ENCODE measurements around the gene TRIM72.

TRIM72 gene

DNA sequence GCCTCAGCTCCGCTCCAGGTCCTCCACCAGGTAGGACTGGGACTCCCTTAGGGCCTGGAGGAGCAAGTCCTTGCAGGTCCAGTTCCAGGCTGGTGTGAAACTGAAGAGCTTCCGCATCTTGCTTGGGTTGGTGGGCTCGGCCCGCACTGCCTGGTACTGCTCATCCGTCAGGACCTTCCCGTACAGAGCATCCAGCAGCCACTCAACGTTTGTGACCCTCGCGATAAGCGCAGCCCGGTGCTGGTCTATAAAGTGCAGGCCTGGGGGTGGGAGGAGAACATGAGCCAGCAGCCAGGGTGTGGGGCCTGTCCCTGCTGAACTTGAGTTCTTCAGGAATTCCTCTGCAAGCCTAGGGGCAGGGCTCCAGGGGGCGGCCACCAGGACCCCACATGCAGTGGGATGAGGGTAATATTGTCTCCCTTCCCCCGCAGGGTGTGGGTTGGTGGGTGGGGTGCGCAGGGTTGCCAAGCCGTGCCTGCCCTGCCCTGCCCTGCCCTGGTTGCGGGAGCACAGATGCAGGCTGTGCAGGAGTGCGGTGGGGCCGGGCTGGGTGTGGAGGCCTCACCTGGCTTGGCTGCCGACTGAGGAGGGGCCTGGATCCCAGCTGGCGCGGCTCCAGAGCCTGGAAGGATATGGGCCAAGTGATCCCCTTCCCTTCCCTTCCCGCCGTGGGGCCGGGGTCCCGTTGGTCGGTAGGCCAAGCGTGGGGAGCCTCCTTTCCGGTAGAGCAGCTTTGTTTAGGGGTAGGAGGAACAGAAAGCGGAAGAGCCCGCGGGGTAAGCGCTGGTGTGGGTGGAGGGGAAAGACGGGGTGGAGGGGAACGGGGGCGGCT, 12.1 kb upstream of the TRIM72 start:
- Histone ChIP-seq H3K4me1 (ENCODE audit: control insufficient read depth, insufficient read depth, low read length) (peaks cover 6% of the 10 kb centered on the region), H3K36me3 (ENCODE audit: control insufficient read depth, insufficient read depth, low read length) (peaks cover 21% of the 10 kb centered on the region), H3K9me3 (ENCODE audit: control insufficient read depth, insufficient read depth, low read depth, low read length) (no peaks in the 10 kb centered on the region), H3K9ac (ENCODE audit: low read length) (peak overlapping the region; percentile 83), H3K4me3 (ENCODE audit: low read depth, low read length) (peak overlapping the region; percentile 86), H3K27me3 (ENCODE audit: control insufficient read depth, insufficient read depth, low read length) (peaks cover 33% of the 10 kb centered on the region), H3K27ac (ENCODE audit: low read depth, low read length) (no peak overlapping the region)

DNA sequence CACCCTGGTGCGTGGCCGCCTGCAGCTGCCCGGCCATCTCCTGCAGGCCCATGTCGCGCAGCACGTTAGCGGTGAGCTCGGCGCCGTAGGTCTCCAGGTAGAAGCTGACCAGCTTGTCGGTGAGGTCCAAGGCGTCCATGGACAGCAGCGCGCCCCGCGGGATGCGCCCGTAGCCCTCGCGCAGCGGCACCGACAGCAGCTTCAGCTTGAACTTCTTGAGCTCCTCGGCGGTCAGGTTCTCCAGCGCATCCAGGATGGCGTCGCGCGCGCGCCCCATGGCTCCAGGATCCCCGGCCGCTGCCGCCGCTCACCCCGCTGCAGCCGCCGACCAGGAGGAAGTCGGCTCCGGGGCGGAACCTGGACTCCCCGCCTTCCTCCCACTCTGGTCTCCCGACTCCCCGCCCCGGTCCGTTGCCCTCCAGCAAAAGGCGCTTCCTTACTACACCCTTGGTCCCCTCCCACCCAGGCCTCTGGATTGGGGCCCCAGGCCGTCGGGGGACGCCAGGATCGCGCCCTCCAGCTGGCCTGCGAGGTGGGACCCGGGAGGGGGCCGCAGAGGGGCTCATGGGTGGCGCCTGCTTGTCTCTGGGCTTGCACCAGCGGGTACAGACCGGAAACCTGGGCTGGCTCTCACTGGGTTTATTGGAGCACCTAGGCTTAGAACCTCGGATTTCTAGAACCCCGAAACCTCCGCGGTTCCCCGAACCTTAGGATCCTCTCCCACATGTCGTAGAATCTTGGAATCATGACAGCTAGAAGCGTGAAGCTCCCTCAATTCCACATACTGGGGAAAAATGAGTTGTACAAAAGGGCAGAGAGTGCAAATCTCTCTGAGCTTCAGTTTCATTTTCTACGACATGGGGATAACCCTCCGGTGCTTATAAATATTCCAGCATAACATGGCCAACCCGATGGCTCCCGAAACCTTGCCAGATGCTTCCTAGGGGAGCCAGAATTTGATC, 11.2 kb upstream of the TRIM72 start, which contains the start of gene PYCARD:
PYCARD (minus strand) TSS at position 347 of the 962 bp plus-strand sequence; CDS start at position 277, 70 bp downstream.
- no peak within 1 kb of the TSS for H3K27ac ChIP-seq (ENCODE audit: low read depth, low read length)
- H3K9me3 ChIP-seq (ENCODE audit: control insufficient read depth, insufficient read depth, low read depth, low read length): no peaks in the 10 kb centered on the region
- peak within 1 kb of the TSS; percentile 83 for H3K9ac ChIP-seq (ENCODE audit: low read length)
- peaks cover 6% of the 10 kb centered on the region for H3K4me1 ChIP-seq (ENCODE audit: control insufficient read depth, insufficient read depth, low read length)
- peaks cover 18% of the 10 kb centered on the region for H3K36me3 ChIP-seq (ENCODE audit: control insufficient read depth, insufficient read depth, low read length)
- H3K27me3 ChIP-seq (ENCODE audit: control insufficient read depth, insufficient read depth, low read length): peaks cover 39% of the 10 kb centered on the region
- peak within 1 kb of the TSS; percentile 86 for H3K4me3 ChIP-seq (ENCODE audit: low read depth, low read length)

DNA sequence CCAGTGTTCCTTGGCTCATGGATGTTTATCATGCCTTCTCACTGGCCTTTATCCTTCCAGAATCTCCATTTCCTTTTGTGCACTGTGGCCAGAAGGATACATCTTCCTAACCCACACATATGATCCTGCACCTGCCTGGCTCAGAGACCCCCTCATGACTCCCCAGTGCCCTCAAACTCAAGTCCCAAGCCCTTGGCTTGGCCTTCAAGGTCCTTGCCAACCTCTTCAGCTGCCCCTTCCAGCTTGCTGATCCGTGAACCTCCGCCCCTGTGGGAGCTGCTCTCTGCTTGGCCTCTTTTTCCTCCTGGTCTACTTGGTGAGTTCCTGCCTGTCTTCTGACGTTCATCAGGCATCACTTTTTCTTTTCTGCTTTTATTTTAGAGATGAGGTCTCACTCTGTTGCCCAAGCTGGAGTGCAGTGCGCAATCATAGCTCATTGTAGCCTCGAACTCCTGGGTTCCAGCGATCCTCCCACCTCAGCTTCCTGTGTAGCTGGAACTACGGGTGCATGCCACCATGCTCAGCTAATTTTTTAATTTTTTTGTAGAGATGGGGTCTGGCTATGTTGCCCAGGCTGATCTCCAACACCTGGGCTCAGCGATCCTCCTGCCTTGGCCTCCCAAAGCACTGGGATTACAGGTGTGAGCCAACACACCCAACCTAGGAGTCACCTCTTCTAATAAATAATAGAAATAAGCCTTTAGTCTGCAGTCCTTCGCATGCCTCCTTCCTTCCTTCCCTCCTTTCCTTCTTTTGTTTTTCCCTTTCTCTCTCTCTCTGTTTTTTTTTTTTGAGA, 8.8 kb upstream of the TRIM72 start:
- H3K27ac ChIP-seq (ENCODE audit: low read depth, low read length): no peak overlapping the region
- H3K27me3 ChIP-seq (ENCODE audit: control insufficient read depth, insufficient read depth, low read length): peaks cover 39% of the 10 kb centered on the region
- no peak overlapping the region for H3K9ac ChIP-seq (ENCODE audit: low read length)
- H3K36me3 ChIP-seq (ENCODE audit: control insufficient read depth, insufficient read depth, low read length): no peaks in the 10 kb centered on the region; the same call in 1 of the 2 replicates
- peaks cover 6% of the 10 kb centered on the region for H3K4me1 ChIP-seq (ENCODE audit: control insufficient read depth, insufficient read depth, low read length)
- no peaks in the 10 kb centered on the region for H3K9me3 ChIP-seq (ENCODE audit: control insufficient read depth, insufficient read depth, low read depth, low read length)
- H3K4me3 ChIP-seq (ENCODE audit: low read depth, low read length): no peak overlapping the region

DNA sequence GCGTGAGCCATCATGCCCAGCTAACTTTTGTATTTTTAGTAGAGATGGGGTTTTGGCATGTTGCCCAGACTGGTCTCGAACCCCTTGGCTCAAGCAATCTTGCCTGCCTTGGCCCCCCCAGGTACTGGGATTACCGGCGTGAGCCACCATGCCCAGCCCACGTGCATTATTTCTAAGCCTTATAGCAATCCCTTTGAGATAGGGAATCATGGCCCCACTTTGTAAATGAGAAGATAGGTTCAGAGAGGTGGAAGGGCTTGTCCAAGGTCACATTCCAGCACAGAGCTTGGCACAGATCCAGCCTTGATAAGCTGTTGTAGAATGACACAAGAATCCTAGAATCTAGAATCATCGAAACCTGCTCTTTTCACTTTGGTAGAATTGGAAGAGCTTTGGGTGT, 7.1 kb upstream of the TRIM72 start:
- Histone ChIP-seq H3K9me3 (ENCODE audit: control insufficient read depth, insufficient read depth, low read depth, low read length) (no peaks in the 10 kb centered on the region), H3K4me1 (ENCODE audit: control insufficient read depth, insufficient read depth, low read length) (no peaks in the 10 kb centered on the region), H3K9ac (ENCODE audit: low read length) (no peak overlapping the region), H3K27me3 (ENCODE audit: control insufficient read depth, insufficient read depth, low read length) (peaks cover 40% of the 10 kb centered on the region), H3K4me3 (ENCODE audit: low read depth, low read length) (no peak overlapping the region), H3K27ac (ENCODE audit: low read depth, low read length) (no peak overlapping the region), H3K36me3 (ENCODE audit: control insufficient read depth, insufficient read depth, low read length) (no peaks in the 10 kb centered on the region)

DNA sequence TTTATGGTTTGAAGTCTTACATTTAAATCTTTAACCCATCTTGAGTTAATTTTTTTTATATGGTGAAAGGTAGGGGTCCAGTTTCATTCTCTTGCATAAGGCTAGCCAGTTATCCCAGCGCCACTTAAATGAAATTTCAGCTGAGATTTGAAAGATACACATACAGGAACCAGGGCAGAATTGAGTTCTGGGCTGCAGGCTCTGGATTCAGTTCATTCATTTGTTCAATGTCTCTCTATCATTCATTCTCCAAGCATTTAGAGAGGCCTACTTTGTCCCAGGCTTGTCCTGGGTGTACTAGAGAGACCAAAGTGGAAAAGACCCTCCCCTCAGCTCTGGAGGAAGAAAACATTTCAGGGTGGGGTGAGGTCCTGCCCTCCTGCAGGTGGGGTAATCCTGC, 577 bp upstream of the TRIM72 start:
- no peak overlapping the region for H3K9ac ChIP-seq (ENCODE audit: low read length)
- H3K27me3 ChIP-seq (ENCODE audit: control insufficient read depth, insufficient read depth, low read length): peaks cover 56% of the 10 kb centered on the region
- peaks cover 26% of the 10 kb centered on the region for H3K4me1 ChIP-seq (ENCODE audit: control insufficient read depth, insufficient read depth, low read length)
- H3K27ac ChIP-seq (ENCODE audit: low read depth, low read length): no peak overlapping the region
- H3K36me3 ChIP-seq (ENCODE audit: control insufficient read depth, insufficient read depth, low read length): no peaks in the 10 kb centered on the region
- no peaks in the 10 kb centered on the region for H3K9me3 ChIP-seq (ENCODE audit: control insufficient read depth, insufficient read depth, low read depth, low read length)
- no peak overlapping the region for H3K4me3 ChIP-seq (ENCODE audit: low read depth, low read length)

DNA sequence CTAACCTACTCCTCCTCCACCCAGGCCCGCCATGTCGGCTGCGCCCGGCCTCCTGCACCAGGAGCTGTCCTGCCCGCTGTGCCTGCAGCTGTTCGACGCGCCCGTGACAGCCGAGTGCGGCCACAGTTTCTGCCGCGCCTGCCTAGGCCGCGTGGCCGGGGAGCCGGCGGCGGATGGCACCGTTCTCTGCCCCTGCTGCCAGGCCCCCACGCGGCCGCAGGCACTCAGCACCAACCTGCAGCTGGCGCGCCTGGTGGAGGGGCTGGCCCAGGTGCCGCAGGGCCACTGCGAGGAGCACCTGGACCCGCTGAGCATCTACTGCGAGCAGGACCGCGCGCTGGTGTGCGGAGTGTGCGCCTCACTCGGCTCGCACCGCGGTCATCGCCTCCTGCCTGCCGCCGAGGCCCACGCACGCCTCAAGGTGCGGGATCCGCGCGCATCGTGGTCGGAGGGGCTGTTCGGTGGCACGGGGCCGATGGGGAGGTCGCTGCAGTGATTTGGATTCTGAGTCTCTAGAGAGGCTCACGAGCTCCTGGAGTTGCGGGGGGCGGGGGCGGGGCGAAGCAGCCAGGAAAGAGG, 878 bp downstream of the TRIM72 start:
- peak overlapping the region; percentile 14 for H3K9ac ChIP-seq (ENCODE audit: low read length)
- no peaks in the 10 kb centered on the region for H3K36me3 ChIP-seq (ENCODE audit: control insufficient read depth, insufficient read depth, low read length)
- H3K27me3 ChIP-seq (ENCODE audit: control insufficient read depth, insufficient read depth, low read length): peaks cover 65% of the 10 kb centered on the region
- no peak overlapping the region for H3K27ac ChIP-seq (ENCODE audit: low read depth, low read length)
- H3K4me1 ChIP-seq (ENCODE audit: control insufficient read depth, insufficient read depth, low read length): peaks cover 26% of the 10 kb centered on the region
- no peaks in the 10 kb centered on the region for H3K9me3 ChIP-seq (ENCODE audit: control insufficient read depth, insufficient read depth, low read depth, low read length)
- peak overlapping the region; percentile 61 for H3K4me3 ChIP-seq (ENCODE audit: low read depth, low read length)

DNA sequence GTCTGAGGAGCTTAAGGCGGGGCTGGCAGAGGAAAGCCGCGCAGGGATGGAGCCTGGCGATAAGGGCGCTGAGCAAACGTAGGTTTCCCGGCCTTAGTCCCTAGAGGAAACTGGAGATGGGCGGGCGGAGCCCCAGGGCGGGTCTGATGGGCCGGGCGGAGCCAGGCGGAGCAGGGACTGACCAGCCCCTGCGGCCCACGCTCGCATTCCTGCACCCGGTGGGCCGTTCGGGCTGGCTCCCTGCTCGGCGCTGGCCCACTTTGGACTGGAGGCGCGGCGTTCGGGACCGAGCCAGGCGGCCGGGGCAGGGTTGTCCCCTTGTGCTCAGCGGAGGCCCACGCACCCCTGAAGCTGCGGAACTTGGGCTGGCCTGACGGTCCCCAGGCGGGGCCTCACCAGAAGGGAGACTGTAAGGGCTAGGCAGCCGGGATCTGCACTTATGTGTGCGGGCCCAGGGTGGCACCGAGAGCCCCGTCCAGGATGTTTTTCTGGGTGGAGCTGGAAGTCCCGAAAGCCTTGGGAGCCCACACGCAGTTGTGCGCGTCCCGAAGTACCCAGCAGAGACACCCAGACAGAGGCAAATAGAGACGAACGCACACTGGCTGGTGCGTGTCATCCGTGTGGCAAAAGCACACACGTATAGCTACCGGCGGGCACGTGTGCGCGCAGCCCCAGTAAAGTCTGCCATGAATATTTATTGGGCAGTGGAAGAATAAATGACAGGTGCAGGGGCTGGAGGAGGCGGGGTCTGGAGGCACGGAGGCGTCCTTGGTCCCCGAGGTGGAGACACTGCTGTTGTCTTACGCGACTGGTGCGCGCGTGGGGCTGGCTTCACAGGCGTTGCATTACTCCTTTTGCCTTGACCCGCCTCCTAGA, 1.6 kb downstream of the TRIM72 start:
- no peaks in the 10 kb centered on the region for H3K36me3 ChIP-seq (ENCODE audit: control insufficient read depth, insufficient read depth, low read length)
- H3K4me3 ChIP-seq (ENCODE audit: low read depth, low read length): peak overlapping the region; percentile 61
- H3K27me3 ChIP-seq (ENCODE audit: control insufficient read depth, insufficient read depth, low read length): peaks cover 65% of the 10 kb centered on the region
- no peaks in the 10 kb centered on the region for H3K9me3 ChIP-seq (ENCODE audit: control insufficient read depth, insufficient read depth, low read depth, low read length)
- H3K9ac ChIP-seq (ENCODE audit: low read length): no peak overlapping the region
- peaks cover 26% of the 10 kb centered on the region for H3K4me1 ChIP-seq (ENCODE audit: control insufficient read depth, insufficient read depth, low read length)
- H3K27ac ChIP-seq (ENCODE audit: low read depth, low read length): no peak overlapping the region

DNA sequence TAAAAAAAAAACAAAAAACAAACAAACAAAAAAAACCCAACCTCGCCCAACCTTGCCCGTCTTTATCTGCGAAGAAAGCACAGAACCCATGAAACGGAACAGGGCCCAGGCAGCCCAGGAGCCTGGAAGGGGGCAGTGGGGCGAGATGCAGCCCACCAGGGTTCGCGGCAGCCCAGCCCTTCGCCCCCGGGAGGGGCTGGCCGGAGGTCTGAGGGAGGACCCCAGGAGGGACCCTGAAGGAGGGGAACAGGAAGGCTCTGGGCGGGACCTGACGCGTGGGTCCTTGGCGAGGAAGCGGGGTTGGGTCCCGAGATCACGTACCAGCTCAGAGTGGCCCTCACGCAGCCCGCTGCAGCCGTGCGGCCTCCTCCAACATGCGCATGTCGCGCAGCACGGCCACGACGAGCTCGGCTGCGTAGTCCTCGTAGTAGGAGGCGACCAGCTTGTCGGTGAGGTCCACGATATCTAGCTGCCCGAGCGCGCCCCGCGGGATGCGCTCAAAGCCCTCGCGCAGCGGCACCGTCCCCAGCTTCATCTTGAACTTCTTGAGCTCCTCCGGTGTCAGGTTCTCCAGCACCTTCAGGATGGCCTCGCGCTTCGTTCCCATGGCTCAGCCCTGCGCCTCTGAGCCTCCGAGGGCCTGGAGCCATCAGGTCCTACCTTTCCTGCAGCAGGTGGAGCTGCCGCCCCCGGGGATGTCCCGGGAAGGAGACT, 2.7 kb downstream of the TRIM72 start, which contains the start of gene PYDC1:
PYDC1 (minus strand) TSS at position 714 of the 714 bp plus-strand sequence; CDS start at position 607, 107 bp downstream.
- Histone ChIP-seq H3K27ac (ENCODE audit: low read depth, low read length) (no peak within 1 kb of the TSS), H3K27me3 (ENCODE audit: control insufficient read depth, insufficient read depth, low read length) (peaks cover 75% of the 10 kb centered on the region), H3K4me3 (ENCODE audit: low read depth, low read length) (peak within 1 kb of the TSS; percentile 61), H3K9me3 (ENCODE audit: control insufficient read depth, insufficient read depth, low read depth, low read length) (no peaks in the 10 kb centered on the region), H3K9ac (ENCODE audit: low read length) (no peak within 1 kb of the TSS), H3K36me3 (ENCODE audit: control insufficient read depth, insufficient read depth, low read length) (no peaks in the 10 kb centered on the region), H3K4me1 (ENCODE audit: control insufficient read depth, insufficient read depth, low read length) (peaks cover 26% of the 10 kb centered on the region)

DNA sequence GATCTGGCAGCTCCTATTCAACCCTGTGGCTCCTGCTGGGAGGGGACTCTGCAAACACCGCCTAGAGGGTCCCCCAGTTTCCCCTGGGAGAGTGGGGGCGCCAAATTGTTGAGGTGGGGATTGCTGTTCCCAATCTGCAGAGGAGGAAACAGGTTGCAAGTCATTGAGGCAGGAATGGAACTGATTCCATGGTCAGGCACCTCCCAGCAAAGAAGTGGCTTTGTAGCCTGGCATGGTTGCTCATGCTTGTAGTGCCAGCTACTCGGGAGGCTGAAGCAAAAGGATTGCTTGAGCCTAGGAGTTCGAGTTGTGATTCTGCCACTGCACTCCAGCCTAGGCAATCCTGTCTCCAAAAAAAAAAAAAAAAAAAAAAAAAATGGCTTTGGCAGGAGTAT, 3.2 kb downstream of the TRIM72 start:
- Histone ChIP-seq H3K27me3 (ENCODE audit: control insufficient read depth, insufficient read depth, low read length) (peaks cover 72% of the 10 kb centered on the region), H3K4me3 (ENCODE audit: low read depth, low read length) (peak overlapping the region; percentile 61)

More for the DNA sequence above, 3.2 kb downstream of the TRIM72 start:
- H3K27ac ChIP-seq (ENCODE audit: low read depth, low read length): no peak overlapping the region
- H3K36me3 ChIP-seq (ENCODE audit: control insufficient read depth, insufficient read depth, low read length): no peaks in the 10 kb centered on the region
- H3K9ac ChIP-seq (ENCODE audit: low read length): no peak overlapping the region
- peaks cover 26% of the 10 kb centered on the region for H3K4me1 ChIP-seq (ENCODE audit: control insufficient read depth, insufficient read depth, low read length)
- no peaks in the 10 kb centered on the region for H3K9me3 ChIP-seq (ENCODE audit: control insufficient read depth, insufficient read depth, low read depth, low read length)
